Measurements from ENCODE around the gene MARVELD2.

DNA sequence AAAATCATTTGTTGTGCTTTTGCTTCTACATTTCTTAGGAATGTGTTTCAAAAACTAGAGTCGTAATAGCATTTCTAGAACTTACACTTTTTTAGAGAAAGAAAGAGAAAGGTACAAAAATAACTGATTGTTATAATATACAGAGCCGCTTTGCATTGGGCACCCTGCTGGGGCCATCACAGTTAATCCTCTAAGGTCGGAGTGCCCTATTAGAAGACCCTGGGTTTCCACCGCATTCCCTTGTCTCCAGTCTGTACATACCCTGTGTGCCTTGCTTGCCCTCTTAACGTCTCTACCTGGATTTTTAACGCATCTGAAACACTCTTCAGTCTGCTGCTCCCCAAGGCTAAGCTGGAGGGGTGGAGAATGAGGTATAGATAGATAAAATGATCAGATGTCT is 1.3 kb downstream of the MARVELD2 start:
- TF ChIP-seq, protein P1, sequence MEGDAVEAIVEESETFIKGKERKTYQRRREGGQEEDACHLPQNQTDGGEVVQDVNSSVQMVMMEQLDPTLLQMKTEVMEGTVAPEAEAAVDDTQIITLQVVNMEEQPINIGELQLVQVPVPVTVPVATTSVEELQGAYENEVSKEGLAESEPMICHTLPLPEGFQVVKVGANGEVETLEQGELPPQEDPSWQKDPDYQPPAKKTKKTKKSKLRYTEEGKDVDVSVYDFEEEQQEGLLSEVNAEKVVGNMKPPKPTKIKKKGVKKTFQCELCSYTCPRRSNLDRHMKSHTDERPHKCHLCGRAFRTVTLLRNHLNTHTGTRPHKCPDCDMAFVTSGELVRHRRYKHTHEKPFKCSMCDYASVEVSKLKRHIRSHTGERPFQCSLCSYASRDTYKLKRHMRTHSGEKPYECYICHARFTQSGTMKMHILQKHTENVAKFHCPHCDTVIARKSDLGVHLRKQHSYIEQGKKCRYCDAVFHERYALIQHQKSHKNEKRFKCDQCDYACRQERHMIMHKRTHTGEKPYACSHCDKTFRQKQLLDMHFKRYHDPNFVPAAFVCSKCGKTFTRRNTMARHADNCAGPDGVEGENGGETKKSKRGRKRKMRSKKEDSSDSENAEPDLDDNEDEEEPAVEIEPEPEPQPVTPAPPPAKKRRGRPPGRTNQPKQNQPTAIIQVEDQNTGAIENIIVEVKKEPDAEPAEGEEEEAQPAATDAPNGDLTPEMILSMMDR (conservative IDR thresholded peaks at IDR 0.05; ENCODE audit: low read depth, low read length): no peak
- TF ChIP-seq EZH2 (IDR thresholded peaks at IDR 0.05; ENCODE audit: borderline replicate concordance, low read depth, low read length, poor library complexity, severe bottlenecking): no peak
